ENCODE results near the gene ABHD18.

ABHD18 gene

GRCh38 chr4:127997534-127998388 lies 32.6 kb downstream of the ABHD18 start:
- Histone ChIP-seq H3K4me3 (ENCODE audit: insufficient read depth, low read length, poor library complexity, severe bottlenecking) (no peak overlapping the region), H3K27ac (ENCODE audit: low read depth, low read length) (no peak overlapping the region), H3K9me2 (replicated peaks; ENCODE audit: insufficient read depth, low read length) (no peaks in the 10 kb centered on the region), H3K9ac (ENCODE audit: low read length) (no peak overlapping the region), H3F3A (ENCODE audit: insufficient read depth) (peaks cover 2% of the 10 kb centered on the region; the same call in 1 of the 2 replicates), H4K20me1 (ENCODE audit: low read depth, low read length) (no peaks in the 10 kb centered on the region), H3K27me3 (ENCODE audit: low read length) (no peaks in the 10 kb centered on the region), H2AFZ (ENCODE audit: low read depth, low read length, severe bottlenecking) (no peak overlapping the region), H3K36me3 (ENCODE audit: low read length) (no peaks in the 10 kb centered on the region), H3K79me2 (ENCODE audit: insufficient read depth, low read length) (peaks cover 9% of the 10 kb centered on the region; the same call in 1 of the 2 replicates), H3K9me3 (ENCODE audit: insufficient read depth, low read length) (no peaks in the 10 kb centered on the region), H3K4me2 (ENCODE audit: low read depth, low read length, poor library complexity, severe bottlenecking) (no peak overlapping the region)
- TF ChIP-seq EZH2phosphoT487 (conservative IDR thresholded peaks at IDR 0.05; ENCODE audit: low read length) (no peak), CTCF (IDR thresholded peaks at IDR 0.05; ENCODE audit: insufficient read depth, low read length, poor library complexity, severe bottlenecking) (no peak)

- no peak overlapping the region for H3K4me2 ChIP-seq (ENCODE audit: low read depth, low read length, poor library complexity, severe bottlenecking)
- 0 out of 2 replicates have a peak, but pooled peaks cover 3% of the 10 kb centered on the region for H3K79me2 ChIP-seq (ENCODE audit: insufficient read depth, low read length)
- no peak overlapping the region for H3K4me3 ChIP-seq (ENCODE audit: insufficient read depth, low read length, poor library complexity, severe bottlenecking)
- no peaks in the 10 kb centered on the region for H3F3A ChIP-seq (ENCODE audit: insufficient read depth)
- H3K9ac ChIP-seq (ENCODE audit: low read length), result no peak overlapping the region
- no peak for TF ChIP-seq CTCF (IDR thresholded peaks at IDR 0.05; ENCODE audit: insufficient read depth, low read length, poor library complexity, severe bottlenecking)
- H4K20me1 ChIP-seq (ENCODE audit: low read depth, low read length), result no peaks in the 10 kb centered on the region
- H2AFZ ChIP-seq (ENCODE audit: low read depth, low read length, severe bottlenecking), result no peak overlapping the region
- H3K27ac ChIP-seq (ENCODE audit: low read depth, low read length), result no peak overlapping the region
- H3K36me3 ChIP-seq (ENCODE audit: low read length), result no peaks in the 10 kb centered on the region
- no peaks in the 10 kb centered on the region for H3K9me3 ChIP-seq (ENCODE audit: insufficient read depth, low read length)
- H3K9me2 ChIP-seq (replicated peaks; ENCODE audit: insufficient read depth, low read length), result no peaks in the 10 kb centered on the region
- H3K27me3 ChIP-seq (ENCODE audit: low read length), result no peaks in the 10 kb centered on the region
These were observed 41.4 kb downstream of the ABHD18 start for GRCh38 chr4:128006592-128006991.

- no peak overlapping the region for H3K4me2 ChIP-seq (ENCODE audit: low read depth, low read length, poor library complexity, severe bottlenecking)
- no peaks in the 10 kb centered on the region for H3K9me3 ChIP-seq (ENCODE audit: insufficient read depth, low read length)
- no peak overlapping the region for H3K4me3 ChIP-seq (ENCODE audit: insufficient read depth, low read length, poor library complexity, severe bottlenecking)
- H3K9me2 ChIP-seq (replicated peaks; ENCODE audit: insufficient read depth, low read length), result no peaks in the 10 kb centered on the region
- TF ChIP-seq CTCF (IDR thresholded peaks at IDR 0.05; ENCODE audit: insufficient read depth, low read length, poor library complexity, severe bottlenecking) (no peak), EZH2phosphoT487 (conservative IDR thresholded peaks at IDR 0.05; ENCODE audit: low read length) (no peak)
- no peaks in the 10 kb centered on the region for H3K36me3 ChIP-seq (ENCODE audit: low read length)
- no peaks in the 10 kb centered on the region for H3K79me2 ChIP-seq (ENCODE audit: insufficient read depth, low read length)
- H3F3A ChIP-seq (ENCODE audit: insufficient read depth), result no peaks in the 10 kb centered on the region
- no peak overlapping the region for H2AFZ ChIP-seq (ENCODE audit: low read depth, low read length, severe bottlenecking)
- H3K27ac ChIP-seq (ENCODE audit: low read depth, low read length), result no peak overlapping the region
- H3K9ac ChIP-seq (ENCODE audit: low read length), result no peak overlapping the region
- no peaks in the 10 kb centered on the region for H4K20me1 ChIP-seq (ENCODE audit: low read depth, low read length)
- no peaks in the 10 kb centered on the region for H3K27me3 ChIP-seq (ENCODE audit: low read length)
These were observed 44.2 kb downstream of the ABHD18 start for GRCh38 chr4:128009428-128009827.

Measured in SU-DHL-6 (cell line).